GM18505 (cell line): ENCODE results near the gene ZNF45.
"Not testable (repeated sequence)": the region's sequence is repeated elsewhere in the genome, so short reads cannot be mapped to it uniquely, and the experiment has no call there.

Experiments
- ATAC-seq: cut with Tn5 transposase; IDR thresholded peaks from one replicate; pipeline ENCODE4 v1.9.1; 2021; ENCODE audit not compliant: unreplicated experiment
- POLR2A ChIP-seq: IDR thresholded peaks from 4 replicates; pipeline ENCODE4 v1.6.1; 2011; ENCODE audit warnings: borderline replicate concordance; ENCODE audit not compliant: insufficient read depth, insufficient read length; ENCODE audit errors: extremely low read depth

The ZNF45 gene

DNA sequence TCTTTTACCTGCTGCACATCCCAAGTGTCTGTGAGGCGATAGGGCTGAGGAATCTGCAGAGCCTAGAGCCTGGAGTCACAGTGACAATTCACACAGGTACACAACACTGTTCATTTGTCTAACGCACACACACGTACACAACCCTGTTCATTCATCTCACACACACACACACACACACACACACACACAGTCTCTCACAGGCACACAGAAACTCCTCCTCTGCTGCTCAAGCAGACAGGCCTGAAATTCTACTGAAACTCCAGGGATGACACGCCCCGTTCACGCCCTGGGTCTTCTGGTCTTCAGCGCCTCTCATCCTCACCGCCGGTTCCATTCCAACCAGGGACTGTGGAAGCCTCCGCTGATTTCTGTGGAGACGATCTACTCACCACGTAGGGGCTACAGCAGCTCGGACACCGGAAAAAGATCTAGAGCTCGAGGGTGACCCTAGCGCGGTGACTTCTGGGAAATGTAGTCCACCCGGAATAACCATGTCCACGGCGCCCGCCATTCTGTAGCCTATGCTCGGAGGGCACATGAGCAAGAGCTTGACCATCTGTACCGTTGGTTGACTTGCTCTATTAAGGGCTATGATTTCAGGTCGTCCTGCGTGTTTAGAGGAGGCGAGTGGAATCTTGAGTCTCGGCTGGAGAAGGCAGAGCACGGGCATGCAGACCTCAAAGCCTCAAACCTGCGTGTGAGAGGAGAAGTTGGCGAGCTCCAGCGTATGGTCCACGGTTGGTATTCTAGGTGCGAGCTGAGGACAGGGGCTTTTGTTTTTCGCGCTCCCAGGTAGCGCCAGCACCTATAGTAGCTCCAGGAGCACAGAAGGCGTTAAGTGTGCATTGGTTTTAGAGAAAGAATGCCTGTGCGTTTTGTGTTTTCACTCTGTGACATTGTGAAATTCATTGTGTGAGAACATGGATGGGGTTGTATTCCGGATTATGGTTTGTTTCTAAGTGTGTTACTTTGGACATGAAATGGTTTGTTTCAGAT is 33.4 kb downstream of the ZNF45 start:
- ATAC-seq: no peak
- TF ChIP-seq POLR2A: no peak

DNA sequence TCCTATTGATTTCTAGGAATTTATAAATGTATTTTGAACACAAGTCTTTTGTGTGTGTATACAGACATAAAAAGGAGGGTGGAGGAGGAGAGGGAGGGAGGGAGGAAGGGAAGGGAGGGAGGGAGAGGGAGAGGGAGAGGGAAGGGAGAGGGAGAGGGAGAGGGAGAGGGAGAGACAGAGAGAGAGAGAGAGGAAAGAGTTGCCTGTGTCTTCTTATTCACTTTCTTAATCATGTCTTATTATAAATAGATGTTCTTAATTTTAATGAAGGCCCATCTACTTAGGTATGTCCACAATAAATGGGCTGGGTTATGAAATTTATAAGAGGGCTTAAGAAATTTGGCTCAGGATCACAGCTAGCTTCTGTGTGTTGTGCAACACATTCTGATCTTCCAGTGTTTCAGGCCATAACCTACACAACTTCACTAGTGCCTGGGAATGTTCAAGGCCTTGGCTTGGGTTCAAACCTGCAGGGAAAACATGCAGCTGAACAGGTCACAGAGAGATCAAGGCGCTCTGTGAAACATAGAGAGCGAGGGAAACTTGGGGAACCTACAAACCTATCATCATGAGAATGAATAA is 39.3 kb downstream of the ZNF45 start:
- no peak for TF ChIP-seq POLR2A

DNA sequence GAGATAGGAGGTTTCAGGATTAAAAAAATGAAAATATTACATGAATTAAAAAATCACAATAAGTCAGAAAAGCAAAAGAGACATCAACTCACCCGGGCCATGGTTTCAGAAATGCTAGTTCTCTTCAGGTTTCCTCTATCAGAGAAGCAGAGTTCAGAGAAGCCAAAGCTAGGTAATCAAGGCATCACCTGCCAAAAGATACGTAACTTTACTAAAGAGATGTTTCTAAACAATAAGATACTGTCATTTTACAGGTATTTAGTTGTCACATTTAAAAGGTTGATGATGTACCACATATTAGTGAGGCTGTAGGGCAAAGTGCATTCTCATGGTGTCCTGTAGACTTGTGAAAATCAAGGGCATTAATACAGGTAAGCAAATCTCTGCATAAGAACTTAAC is 51.2 kb downstream of the ZNF45 start, which contains the start of gene ZNF404:
TSS of gene ZNF404 (minus strand) at position 101 of the 400 bp plus-strand sequence.
- TF ChIP-seq POLR2A: no peak
- no peak for ATAC-seq

More for the DNA sequence above, 39.3 kb downstream of the ZNF45 start:
- no peak for ATAC-seq

DNA sequence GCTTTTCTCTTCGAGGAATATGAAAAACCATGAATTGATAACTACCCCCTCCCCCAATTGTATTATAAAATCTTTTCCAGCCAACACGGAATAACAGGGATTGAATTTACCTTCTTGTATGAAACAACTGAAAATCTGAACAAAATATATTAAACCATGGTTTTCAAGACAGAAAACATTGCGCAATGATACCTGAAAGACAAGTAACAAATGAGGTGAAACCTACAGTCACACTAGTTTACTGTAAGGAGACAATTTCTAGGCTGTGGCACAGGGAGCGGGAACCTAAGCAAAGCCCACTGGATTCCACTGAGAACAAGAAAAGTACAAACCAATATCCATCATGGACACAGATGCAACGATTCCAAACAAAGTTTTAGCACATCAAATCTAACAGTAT is 54.6 kb downstream of the ZNF45 start:
- no peak for TF ChIP-seq POLR2A
- ATAC-seq: no peak

DNA sequence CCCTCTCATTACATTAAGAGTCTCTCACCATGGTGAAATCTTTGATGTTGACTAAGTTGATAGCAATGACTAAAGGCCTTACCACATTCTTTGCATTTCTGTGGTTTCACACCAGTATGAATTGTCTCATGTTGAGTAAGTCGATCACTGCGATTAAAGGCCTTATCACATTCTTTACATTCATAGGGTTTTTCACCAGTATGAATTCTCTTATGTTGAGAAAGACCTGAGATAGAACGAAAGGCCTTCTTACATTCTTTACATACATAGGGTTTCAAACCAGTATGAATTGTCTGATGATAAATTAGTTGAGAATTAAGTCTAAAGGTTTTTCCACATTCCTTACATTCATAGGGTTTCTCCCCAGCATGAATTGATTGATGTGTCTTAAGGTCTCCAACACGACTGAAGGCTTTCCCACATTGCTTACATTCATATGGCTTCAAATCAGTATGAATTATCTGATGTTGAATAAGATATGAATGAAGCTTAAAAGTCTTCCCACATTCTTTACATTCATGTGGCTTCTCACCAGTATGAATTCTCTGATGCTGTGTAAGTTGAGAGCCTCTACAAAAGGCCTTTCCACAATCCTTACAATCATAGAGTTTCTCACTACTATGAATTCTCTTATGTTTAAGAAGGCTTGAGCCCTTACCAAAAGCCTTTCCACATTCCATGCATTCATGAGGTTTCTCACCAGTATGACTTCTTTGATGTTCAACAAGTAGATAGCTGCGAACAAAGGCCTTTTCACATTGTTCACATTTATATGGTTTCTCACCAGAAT is 62.3 kb downstream of the ZNF45 start:
- ATAC-seq: no peak
- TF ChIP-seq POLR2A: no peak

DNA sequence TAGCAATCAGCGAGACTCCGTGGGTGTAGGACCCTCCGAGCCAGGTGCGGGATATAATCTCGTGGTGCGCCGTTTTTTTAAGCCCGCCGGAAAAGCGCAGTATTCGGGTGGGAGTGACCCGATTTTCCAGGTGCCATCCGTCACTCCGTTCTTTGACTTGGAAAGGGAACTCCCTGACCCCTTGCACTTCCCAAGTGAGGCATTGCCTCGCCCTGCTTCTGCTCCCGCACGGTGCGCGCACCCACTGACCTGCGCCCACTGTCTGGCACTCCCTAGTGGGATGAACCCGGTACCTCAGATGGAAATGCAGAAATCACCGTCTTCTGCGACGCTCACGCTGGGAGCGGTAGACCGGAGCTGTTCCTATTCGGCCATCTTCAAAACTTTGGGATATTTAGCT is 68.2 kb downstream of the ZNF45 start:
- ATAC-seq: not testable (repeated sequence)
